Astrocyte of the cerebellum (primary cell): ENCODE measurements around the gene KRTAP10-6.

Experiments used
- DNase-seq: peaks from one replicate; pipeline ENCODE4 v3.0.0-alpha.2; 2011; ENCODE audit warnings: low read depth
- H3K4me3 ChIP-seq: 2 replicates; pipeline ENCODE4 v1.5.1; 2011; ENCODE audit warnings: mild to moderate bottlenecking, low read depth, low read length, moderate library complexity
- in situ Hi-C: cut with HindIII; loops from 2 replicates; pipeline ENCODE4 v1.10.0; 2017; ENCODE audit warnings: low sequenced_read_pairs
- TF ChIP-seq, protein P1 (sequence below): IDR thresholded peaks from 2 replicates; pipeline ENCODE4 v1.5.1; 2012; ENCODE audit warnings: low read length, low read depth, moderate library complexity, mild to moderate bottlenecking; ENCODE audit errors: missing control alignments

Gene KRTAP10-6

DNA sequence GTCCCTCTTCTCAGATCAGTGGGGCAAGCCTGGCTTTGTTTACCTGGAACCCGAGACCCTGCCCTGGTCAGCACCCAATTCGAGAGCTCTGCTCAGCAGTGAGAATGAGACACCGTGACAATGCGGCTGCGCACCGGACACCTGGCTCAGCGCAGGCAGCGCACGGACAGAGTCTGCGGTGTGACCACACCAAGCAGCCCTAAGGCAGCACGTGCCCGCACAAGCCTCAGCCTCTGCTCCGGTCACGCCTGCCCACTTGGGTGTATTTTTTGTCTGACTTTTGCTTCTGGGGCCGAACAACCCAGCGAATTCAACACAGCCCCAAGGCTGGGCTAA lies 24.3 kb upstream of the KRTAP10-6 start:
- TF ChIP-seq, protein P1, sequence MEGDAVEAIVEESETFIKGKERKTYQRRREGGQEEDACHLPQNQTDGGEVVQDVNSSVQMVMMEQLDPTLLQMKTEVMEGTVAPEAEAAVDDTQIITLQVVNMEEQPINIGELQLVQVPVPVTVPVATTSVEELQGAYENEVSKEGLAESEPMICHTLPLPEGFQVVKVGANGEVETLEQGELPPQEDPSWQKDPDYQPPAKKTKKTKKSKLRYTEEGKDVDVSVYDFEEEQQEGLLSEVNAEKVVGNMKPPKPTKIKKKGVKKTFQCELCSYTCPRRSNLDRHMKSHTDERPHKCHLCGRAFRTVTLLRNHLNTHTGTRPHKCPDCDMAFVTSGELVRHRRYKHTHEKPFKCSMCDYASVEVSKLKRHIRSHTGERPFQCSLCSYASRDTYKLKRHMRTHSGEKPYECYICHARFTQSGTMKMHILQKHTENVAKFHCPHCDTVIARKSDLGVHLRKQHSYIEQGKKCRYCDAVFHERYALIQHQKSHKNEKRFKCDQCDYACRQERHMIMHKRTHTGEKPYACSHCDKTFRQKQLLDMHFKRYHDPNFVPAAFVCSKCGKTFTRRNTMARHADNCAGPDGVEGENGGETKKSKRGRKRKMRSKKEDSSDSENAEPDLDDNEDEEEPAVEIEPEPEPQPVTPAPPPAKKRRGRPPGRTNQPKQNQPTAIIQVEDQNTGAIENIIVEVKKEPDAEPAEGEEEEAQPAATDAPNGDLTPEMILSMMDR: no peak
- DNase-seq: no peak
- in situ Hi-C loops: no loop called here
- H3K4me3 ChIP-seq: no peak overlapping the region

DNA sequence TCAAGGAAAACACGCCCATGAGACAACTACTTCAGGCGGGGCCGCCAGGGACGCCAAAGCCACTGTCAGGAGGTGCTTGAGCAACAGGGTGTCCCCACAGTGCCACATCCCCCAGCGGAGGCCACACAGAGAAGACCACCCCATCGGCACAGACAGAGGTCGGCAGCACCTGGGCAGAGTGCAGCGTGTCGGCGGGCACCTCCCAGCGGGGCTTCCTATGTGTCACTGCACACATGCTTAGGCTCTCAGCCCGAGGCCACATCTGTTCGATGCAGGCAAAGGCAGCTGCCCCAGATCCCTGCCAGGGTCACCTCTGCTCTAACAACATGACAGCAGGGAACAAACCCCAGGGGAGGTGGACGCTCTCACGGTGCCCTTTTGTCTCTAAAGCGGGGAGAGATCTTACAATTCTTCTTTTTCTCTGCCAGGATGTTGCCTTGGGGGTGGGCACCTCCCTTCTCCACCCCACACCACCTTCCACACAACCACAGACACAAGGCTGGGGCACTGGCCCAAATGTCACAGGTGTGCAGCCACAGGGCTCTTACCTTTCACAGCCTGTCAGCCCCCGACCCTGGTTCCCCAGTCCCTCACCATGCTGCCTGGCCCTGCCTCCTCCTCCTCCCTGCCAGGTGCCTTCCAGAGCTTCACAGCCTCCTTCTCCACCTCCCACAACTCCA lies 23.7 kb upstream of the KRTAP10-6 start:
- H3K4me3 ChIP-seq: no peak overlapping the region
- in situ Hi-C loops: no loop called here
- TF ChIP-seq, protein P1: no peak

DNA sequence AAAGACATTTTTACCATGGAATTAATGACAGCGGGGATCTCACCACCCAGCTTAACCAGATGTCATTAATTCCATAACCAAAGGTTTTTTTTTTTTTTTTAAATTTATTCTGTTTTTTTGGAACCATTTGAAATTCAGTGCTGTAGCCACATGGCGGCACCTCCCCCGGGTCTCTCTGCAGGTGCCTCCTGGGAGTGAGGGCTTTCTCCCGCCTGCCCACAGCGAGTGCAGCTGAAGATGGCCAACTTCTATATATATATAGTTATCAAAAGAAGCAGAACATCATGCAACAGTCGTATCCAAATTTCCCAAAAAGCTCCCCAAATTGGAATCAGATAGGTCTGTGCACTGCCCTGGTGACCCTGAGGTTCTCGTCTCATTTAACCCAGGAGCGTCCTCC lies 23.2 kb upstream of the KRTAP10-6 start:
- DNase-seq: no peak
- TF ChIP-seq, protein P1: no peak
- in situ Hi-C loops: no loop called here
- H3K4me3 ChIP-seq: no peak overlapping the region

More for the DNA sequence above, 23.7 kb upstream of the KRTAP10-6 start:
- DNase-seq: no peak

DNA sequence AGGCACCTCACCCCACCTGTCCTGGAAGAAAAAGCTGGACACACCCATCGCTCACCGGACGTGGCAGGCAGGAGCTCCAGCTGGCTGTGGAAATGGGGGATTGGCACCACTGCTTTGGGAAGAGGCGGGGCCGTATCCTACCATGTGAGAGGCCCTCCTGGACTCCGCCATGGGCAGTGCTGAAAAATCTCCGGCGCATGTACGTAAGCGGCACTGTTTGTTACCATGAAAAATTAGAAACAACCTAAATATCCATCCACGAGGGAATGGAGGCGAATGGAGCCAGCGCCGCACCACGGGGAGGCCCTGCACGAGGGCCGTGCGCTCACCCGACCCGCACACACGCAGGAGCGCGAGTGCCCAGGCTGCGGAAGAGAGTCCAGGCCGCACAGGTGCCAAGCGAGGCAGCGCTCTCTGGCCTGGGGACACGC lies 22.7 kb upstream of the KRTAP10-6 start:
- in situ Hi-C loops: no loop called here
- H3K4me3 ChIP-seq: no peak overlapping the region
- no peak for DNase-seq
- TF ChIP-seq, protein P1: no peak

DNA sequence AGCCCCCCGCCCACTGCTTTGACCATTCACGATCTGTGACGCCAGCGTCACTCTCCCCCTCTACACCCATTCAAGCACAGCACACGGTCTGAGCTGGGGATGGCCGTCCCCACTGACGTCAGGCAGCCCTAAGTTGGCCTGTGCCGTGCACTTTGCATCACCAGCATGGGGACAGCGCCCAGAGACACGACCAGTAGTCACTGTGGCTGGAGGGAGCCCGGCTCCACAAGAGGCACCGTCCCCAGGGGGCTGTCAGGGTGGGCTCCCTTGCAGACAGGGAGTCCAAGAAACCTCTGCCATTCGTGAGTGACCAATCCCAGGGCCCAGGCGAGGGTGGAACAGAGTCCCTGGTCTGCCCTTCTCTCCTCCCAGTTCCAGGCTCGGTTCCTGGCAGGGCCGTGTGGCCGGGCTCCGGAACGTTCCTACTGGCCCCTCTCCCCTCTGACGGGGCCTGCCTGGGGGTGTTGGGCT lies 21.9 kb upstream of the KRTAP10-6 start:
- TF ChIP-seq, protein P1: no peak
- DNase-seq: no peak
- no peak overlapping the region for H3K4me3 ChIP-seq
- in situ Hi-C loops: no loop called here

DNA sequence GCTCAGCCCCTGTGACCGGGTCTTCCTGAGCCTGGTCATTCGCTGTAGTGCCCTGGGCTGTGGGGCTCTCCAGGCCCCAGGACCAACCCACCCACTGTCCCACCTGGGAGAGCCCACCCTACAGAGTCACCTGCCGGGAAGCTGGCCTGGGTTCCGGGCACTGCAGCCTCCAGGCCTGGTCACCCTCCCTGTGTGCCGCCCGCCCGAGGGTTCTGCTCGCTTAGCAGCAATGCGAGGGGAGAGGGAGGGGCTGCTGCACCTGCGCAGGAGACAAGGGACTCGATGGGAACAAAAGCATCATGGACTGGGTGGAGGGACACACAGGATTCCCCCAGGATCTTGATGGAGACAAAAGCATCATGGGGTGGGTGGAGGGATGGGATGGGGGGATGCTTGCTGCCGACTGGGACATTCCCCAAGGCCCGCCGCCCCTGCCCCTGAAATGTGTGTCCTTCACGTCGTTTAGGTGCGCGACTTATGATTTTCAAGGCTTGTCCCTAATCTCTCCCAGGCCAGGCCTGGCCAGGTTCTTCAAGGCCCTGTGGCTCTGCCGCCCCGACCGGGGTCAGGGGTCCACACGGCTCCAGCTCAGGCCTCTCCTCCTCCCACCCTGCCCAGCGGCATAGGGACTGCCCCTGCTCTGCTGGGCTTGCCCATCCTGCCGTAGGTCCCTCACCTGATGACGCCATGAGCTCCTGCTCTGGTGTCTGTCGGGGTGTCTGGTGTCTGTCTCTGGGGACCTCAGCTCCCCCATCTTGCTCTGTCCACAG lies 21.3 kb upstream of the KRTAP10-6 start:
- in situ Hi-C loops: no loop called here
- TF ChIP-seq, protein P1: no peak
- no peak for DNase-seq

More for the DNA sequence above, 21.3 kb upstream of the KRTAP10-6 start:
- no peak overlapping the region for H3K4me3 ChIP-seq
